Epithelial cell of proximal tubule (primary cell): ENCODE measurements around the gene ALG1. TPM values are rescaled to one million over a fixed set of nuclear protein-coding genes. Genes with fewer than 3 reads are reported as not detected.
"Not testable (repeated sequence)": the region's sequence is repeated elsewhere in the genome, so short reads cannot be mapped to it uniquely, and the experiment has no call there.

Source experiments
- DNase-seq: peaks from one replicate; pipeline ENCODE4 v3.0.0-alpha.2; 2011; ENCODE audit warnings: low read depth
- H3K4me3 ChIP-seq: 2 replicates; pipeline ENCODE4 v1.5.1; 2011; ENCODE audit warnings: low read depth, mild to moderate bottlenecking, low read length
- CTCF ChIP-seq: conservative IDR thresholded peaks from 2 replicates; pipeline ENCODE4 v1.5.1; 2012; ENCODE audit warnings: low read depth, mild to moderate bottlenecking, low read length
- total RNA-seq: library from RNA; depleted of rRNA; stranded (reverse); fragments of >200 nt; gene quantifications from 2 replicates; pipeline ENCODE4 v1.2.3, GENCODE V29; 2015

ALG1 gene
- total RNA-seq, 1 donor from 2014 or later: 21.9 TPM

- no peak for TF ChIP-seq CTCF
- DNase-seq: no peak
- H3K4me3 ChIP-seq: peak overlapping the region; percentile 78
Measured at GRCh38 chr16:5034167-5034523, 37.5 kb upstream of the ALG1 start.

- no peak for TF ChIP-seq CTCF
- H3K4me3 ChIP-seq: no peak overlapping the region
- no peak for DNase-seq
Measured at GRCh38 chr16:5035909-5036227, 35.8 kb upstream of the ALG1 start.

GRCh38 chr16:5036228-5037156, 35.2 kb upstream of the ALG1 start:
- DNase-seq: no peak
- no peak for TF ChIP-seq CTCF
- H3K4me3 ChIP-seq: no peak overlapping the region

GRCh38 chr16:5040451-5040850, 31.2 kb upstream of the ALG1 start:
- no peak for DNase-seq
- TF ChIP-seq CTCF: no peak
- no peak overlapping the region for H3K4me3 ChIP-seq

GRCh38 chr16:5041600-5042133, 30.0 kb upstream of the ALG1 start:
- no peak for TF ChIP-seq CTCF
- H3K4me3 ChIP-seq: no peak overlapping the region
- no peak for DNase-seq

- H3K4me3 ChIP-seq: no peak overlapping the region
- no peak for DNase-seq
- no peak for TF ChIP-seq CTCF
Measured at GRCh38 chr16:5042574-5043171, 29.0 kb upstream of the ALG1 start.

- H3K4me3 ChIP-seq: no peak overlapping the region
- DNase-seq: no peak
- no peak for TF ChIP-seq CTCF
Measured at GRCh38 chr16:5044011-5044540, 27.6 kb upstream of the ALG1 start.

GRCh38 chr16:5044581-5044980, 27.1 kb upstream of the ALG1 start:
- H3K4me3 ChIP-seq, DNase-seq: not testable (repeated sequence)
